GM12865 (cell line): Measurements from ENCODE around the gene GATAD2B.

Experiments
- DNase-seq: peaks from one replicate; pipeline ENCODE4 v3.0.0; 2010; ENCODE audit warnings: low read depth
- H3K4me3 ChIP-seq: 2 replicates; pipeline ENCODE4 v1.5.1; 2011; ENCODE audit warnings: mild to moderate bottlenecking, low read depth, low read length, control low read depth
- TF ChIP-seq, protein P1 (sequence below): IDR thresholded peaks from 2 replicates; pipeline ENCODE4 v1.5.1; 2011; ENCODE audit warnings: low read length, control low read depth, low read depth, inconsistent platforms; ENCODE audit not compliant: insufficient read depth; ENCODE audit errors: missing control alignments

Gene GATAD2B

DNA sequence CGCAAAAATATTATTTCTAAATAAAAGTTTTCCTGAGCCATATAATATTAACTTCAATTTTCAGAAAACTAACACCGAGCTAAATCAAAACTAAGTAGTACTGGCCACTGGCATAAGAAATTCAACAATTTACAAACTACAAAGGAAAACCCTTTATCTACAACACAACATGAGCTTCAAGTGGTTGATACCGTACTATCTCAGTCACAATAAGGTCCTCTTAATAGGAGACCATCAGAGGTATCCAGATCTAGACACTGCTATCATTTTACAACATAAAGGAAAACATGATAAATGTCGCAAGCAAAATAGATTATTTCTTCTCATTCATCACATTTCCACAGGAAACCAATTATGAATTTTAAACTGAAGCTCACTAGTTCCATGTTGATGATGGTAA is 39.5 kb downstream of the GATAD2B start:
- no peak overlapping the region for H3K4me3 ChIP-seq
- DNase-seq: no peak
- TF ChIP-seq, protein P1, sequence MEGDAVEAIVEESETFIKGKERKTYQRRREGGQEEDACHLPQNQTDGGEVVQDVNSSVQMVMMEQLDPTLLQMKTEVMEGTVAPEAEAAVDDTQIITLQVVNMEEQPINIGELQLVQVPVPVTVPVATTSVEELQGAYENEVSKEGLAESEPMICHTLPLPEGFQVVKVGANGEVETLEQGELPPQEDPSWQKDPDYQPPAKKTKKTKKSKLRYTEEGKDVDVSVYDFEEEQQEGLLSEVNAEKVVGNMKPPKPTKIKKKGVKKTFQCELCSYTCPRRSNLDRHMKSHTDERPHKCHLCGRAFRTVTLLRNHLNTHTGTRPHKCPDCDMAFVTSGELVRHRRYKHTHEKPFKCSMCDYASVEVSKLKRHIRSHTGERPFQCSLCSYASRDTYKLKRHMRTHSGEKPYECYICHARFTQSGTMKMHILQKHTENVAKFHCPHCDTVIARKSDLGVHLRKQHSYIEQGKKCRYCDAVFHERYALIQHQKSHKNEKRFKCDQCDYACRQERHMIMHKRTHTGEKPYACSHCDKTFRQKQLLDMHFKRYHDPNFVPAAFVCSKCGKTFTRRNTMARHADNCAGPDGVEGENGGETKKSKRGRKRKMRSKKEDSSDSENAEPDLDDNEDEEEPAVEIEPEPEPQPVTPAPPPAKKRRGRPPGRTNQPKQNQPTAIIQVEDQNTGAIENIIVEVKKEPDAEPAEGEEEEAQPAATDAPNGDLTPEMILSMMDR: no peak

DNA sequence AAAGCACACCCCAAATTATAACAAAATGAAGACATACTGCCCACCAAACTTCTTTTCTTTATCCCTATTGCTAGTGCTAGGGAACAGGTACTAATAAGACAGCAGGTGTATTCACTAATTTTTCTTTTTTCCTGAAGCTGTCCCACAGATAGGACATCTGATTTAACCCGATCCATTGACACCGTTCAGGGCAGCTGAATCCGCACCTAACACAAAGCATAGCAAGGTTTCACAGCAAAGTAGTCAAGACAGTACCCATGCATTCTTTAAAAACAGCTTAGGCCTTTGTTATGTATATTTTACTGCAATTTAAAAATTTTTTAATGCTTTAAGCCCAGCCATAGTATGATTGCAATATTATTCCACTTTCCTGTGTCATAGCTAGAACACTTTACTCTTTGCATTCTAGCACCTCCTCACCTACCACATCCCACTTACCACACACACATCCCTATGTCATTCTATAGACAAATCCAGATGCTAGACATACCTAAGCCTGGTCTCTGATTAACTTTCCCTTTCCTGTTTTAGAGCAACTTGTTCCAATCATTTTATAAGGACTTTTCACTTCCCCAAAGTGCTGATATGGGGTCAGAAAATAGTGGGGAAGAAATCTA is 40.4 kb downstream of the GATAD2B start:
- TF ChIP-seq, protein P1: no peak
- DNase-seq: no peak
- H3K4me3 ChIP-seq: no peak overlapping the region

DNA sequence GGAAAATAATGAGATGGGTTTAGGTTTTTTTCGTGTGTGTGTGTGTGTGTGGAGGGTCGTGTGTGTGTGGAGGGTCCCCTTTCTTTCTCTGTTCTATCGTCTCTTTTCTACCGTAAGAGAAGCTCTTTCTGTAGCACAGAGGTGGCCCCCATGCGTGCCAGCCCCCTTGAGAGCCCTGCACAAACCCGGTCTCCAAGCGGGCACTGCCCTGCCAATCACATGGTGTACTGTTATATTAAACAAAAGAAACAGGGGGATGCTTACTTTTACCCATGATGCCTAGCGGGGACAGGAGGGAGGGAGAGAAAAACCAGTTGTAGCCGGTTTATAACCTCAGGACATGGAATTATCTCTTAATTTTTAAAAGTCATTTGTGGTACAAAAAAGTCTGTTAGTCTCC is 41.0 kb downstream of the GATAD2B start:
- TF ChIP-seq, protein P1: no peak
- no peak for DNase-seq
- no peak overlapping the region for H3K4me3 ChIP-seq

DNA sequence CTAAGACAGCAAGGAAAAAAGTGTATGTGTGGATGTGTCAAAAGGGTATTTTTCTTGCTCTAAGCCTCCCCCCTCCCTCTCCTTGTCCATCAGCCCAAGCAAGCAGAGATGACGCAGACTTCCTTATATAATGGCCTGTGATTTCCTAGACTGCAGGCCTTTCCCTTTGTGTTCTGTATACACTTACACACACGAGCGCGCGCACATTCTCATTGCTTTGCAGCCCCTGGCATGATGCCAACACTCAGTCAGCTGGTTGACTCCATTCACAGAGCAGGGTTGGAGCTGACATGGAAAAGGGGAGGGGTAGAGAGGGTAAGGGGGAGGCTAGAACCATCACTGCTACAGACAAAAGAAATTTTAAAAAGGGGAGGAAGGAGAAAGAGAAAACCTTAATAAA is 41.8 kb downstream of the GATAD2B start:
- TF ChIP-seq, protein P1: no peak
- DNase-seq: no peak
- H3K4me3 ChIP-seq: no peak overlapping the region

DNA sequence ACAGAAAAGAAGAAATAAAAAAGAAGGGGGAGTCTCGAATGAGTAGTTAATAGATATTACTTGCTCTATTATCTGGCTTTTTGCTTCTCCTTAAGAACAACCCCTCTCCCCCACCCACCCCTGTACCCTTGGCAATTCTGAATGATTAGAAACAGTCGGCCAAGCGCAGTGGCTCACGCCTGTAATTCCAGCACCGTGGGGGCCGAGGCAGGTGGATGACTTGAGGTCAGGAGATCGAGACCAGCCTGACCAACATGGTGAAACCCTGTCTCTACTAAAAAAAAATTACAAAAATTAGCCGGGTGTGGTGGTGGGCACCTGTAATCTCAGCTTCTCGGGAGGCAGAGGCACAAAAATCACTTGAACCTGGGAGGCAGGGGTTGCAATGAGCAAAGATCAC is 42.7 kb downstream of the GATAD2B start:
- H3K4me3 ChIP-seq: no peak overlapping the region
- TF ChIP-seq, protein P1: no peak
- no peak for DNase-seq

DNA sequence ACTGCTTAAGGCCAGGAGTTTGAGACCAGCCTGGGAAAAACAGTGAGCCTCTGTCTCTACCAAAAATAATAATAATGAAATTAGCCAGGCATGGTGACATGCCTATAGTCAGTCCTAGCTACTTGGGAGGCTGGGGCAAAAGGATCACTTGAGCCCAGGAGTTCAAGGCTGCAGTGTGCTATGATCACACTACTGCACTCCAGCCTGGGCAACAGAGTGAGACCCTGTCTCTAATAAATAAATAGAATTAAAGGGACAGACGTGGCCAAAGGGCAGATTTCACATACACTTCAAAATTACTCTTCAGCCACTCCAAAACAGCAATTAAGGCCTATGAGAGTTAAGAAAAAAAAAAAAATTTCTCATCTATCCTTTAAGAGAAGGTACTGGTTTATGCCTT is 45.7 kb downstream of the GATAD2B start:
- TF ChIP-seq, protein P1: no peak
- no peak for DNase-seq
- H3K4me3 ChIP-seq: no peak overlapping the region

DNA sequence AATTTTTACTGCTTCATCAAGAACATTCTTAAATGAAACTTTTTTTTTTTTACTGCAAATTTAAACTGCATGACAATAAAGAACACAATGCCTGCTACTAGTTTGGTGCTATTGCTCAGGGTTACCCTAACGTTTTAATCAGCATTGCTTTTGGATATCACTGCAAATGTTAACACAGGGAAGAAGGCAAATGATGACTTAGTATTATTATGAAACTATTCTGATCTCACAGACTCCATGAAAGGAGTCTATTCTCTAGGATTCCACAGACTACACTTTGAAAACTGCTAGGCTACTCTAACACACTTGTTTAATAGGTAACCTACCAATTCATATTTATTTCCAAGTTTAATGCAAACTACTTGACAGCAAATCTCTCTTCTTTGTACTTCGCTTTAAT is 49.8 kb downstream of the GATAD2B start:
- no peak overlapping the region for H3K4me3 ChIP-seq
- TF ChIP-seq, protein P1: no peak
- no peak for DNase-seq
